Activated CD4-positive, alpha-beta T cell treated with anti-CD3 and anti-CD28 coated beads for 1 hour (primary cell): Measurements from ENCODE around the gene LIMS1.
"Not testable (repeated sequence)": the region's sequence is repeated elsewhere in the genome, so short reads cannot be mapped to it uniquely, and the experiment has no call there.

Experiments used
- DNase-seq: peaks from one replicate; pipeline ENCODE4 v3.0.0-alpha.2; 2020

Gene LIMS1

GRCh38 chr2:108533832-108534583, at the start of gene LIMS1:
LIMS1 (plus strand) TSS chr2:108534470; CDS start chr2:108534563, 93 bp downstream.
- peak; percentile 78 for DNase-seq

GRCh38 chr2:108485253-108485652, 49.0 kb upstream of the LIMS1 start:
- no peak for DNase-seq

- no peak for DNase-seq
Observed at GRCh38 chr2:108490506-108491122, 43.7 kb upstream of the LIMS1 start.

GRCh38 chr2:108491848-108492247, 42.4 kb upstream of the LIMS1 start:
- DNase-seq = no peak

GRCh38 chr2:108492364-108492763, 41.9 kb upstream of the LIMS1 start:
- DNase-seq = no peak

- DNase-seq = not testable (repeated sequence)
Observed at GRCh38 chr2:108496167-108496566, 38.1 kb upstream of the LIMS1 start.

- DNase-seq = not testable (repeated sequence)
Observed at GRCh38 chr2:108507620-108508019, 26.6 kb upstream of the LIMS1 start.

GRCh38 chr2:108512431-108512830, 21.8 kb upstream of the LIMS1 start:
- DNase-seq = not testable (repeated sequence)

GRCh38 chr2:108514478-108514877, 19.8 kb upstream of the LIMS1 start:
- DNase-seq = not testable (repeated sequence)

- not testable (repeated sequence) for DNase-seq
Observed at GRCh38 chr2:108524688-108525087, 9.6 kb upstream of the LIMS1 start.

GRCh38 chr2:108525258-108525657, 9.0 kb upstream of the LIMS1 start:
- not testable (repeated sequence) for DNase-seq

- DNase-seq = no peak
Observed at GRCh38 chr2:108531674-108532055, 2.6 kb upstream of the LIMS1 start.

GRCh38 chr2:108534584-108535356, 500 bp downstream of the LIMS1 start:
- peak; percentile 10 for DNase-seq

GRCh38 chr2:108535357-108535631, 1.0 kb downstream of the LIMS1 start:
- DNase-seq = no peak

- no peak for DNase-seq
Observed at GRCh38 chr2:108536133-108536780, 2.0 kb downstream of the LIMS1 start.

GRCh38 chr2:108536911-108537310, 2.6 kb downstream of the LIMS1 start:
- DNase-seq = no peak

- no peak for DNase-seq
Observed at GRCh38 chr2:108538000-108538625, 3.8 kb downstream of the LIMS1 start.

- DNase-seq = no peak
Observed at GRCh38 chr2:108541451-108541850, 7.2 kb downstream of the LIMS1 start.

GRCh38 chr2:108542071-108542470, 7.8 kb downstream of the LIMS1 start:
- no peak for DNase-seq

- DNase-seq = no peak
Observed at GRCh38 chr2:108547606-108548005, 13.3 kb downstream of the LIMS1 start.

GRCh38 chr2:108548208-108549003, 14.1 kb downstream of the LIMS1 start:
- DNase-seq = no peak

GRCh38 chr2:108552566-108552965, 18.3 kb downstream of the LIMS1 start:
- no peak for DNase-seq
